Urinary bladder (tissue), 4 donors: ENCODE results near the gene DAB1. TPM values are rescaled to one million over a fixed set of nuclear protein-coding genes. Genes with fewer than 3 reads are reported as not detected.

ENCODE experiments used
- DNase-seq: peaks from one replicate; pipeline ENCODE4 v3.0.0-alpha.2; 2015; ENCODE audit errors: extremely low spot score
- H3K27ac ChIP-seq: one replicate; pipeline ENCODE4 v1.5.1; 2013; ENCODE audit warnings: low read depth, mild to moderate bottlenecking, moderate library complexity
- H3K36me3 ChIP-seq: one replicate; pipeline ENCODE4 v1.6.1; 2013; ENCODE audit warnings: mild to moderate bottlenecking, moderate library complexity; ENCODE audit not compliant: insufficient read depth
- H3K4me1 ChIP-seq: one replicate; pipeline ENCODE4 v1.6.1; 2013; ENCODE audit warnings: mild to moderate bottlenecking, moderate library complexity; ENCODE audit not compliant: insufficient read depth
- H3K4me3 ChIP-seq: one replicate; pipeline ENCODE4 v1.5.1; 2013; ENCODE audit warnings: low read depth, low read length
- WGBS: extraction: QIAGEN DNeasy Blood & Tissue Kit; methylation state at CpG from one replicate; pipeline ENCODE4 v1.1.7; 2013; 5-methylcytosine and 5-hydroxymethylcytosine counted together
- polyA plus RNA-seq: library from polyadenylated mRNA; stranded (reverse); fragments of 200-250 nt; gene quantifications from one replicate; pipeline ENCODE4 v1.2.3, GENCODE V29; 2013
- total RNA-seq: library from RNA; depleted of rRNA; stranded (reverse); fragments of >200 nt; gene quantifications from one replicate; pipeline ENCODE4 v1.2.3, GENCODE V29; 2014
- donor health status: healthy with polysubstance abuse.
- donor health status: healthy.

The DAB1 gene
- total and polyA plus RNA-seq, 2 donors: 0.86 to 4.9 TPM

DNA sequence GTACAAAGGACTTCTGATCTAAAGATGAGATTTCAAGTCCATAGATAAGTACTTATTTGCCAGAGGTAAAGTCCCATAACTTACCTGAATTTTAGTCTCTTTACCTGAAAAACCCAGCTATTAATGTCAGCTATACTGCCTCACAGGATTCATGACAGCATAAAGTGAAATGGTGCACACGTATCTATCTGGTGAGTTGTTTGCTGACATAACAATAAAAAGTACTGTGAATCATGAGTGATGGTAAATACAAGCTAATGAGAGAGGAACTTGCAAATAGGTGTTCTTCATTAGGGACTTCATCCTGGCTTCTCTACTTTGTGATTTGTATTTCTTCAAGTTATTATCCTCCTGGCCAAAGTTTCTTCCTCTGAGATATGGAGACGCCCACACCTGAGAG lies 233.0 kb downstream of the DAB1 start:
- Histone ChIP-seq H3K27ac (no peak overlapping the region), H3K4me1 (no peaks in the 10 kb centered on the region), H3K4me3 (no peak overlapping the region), H3K36me3 (no peaks in the 10 kb centered on the region)
- DNase-seq: no peak
- 90% methylated on average over 2 of the region's 2 CpGs for WGBS

GRCh38 chr1:57188168-57188567 lies 235.7 kb downstream of the DAB1 start:
- Histone ChIP-seq H3K4me3 (no peak overlapping the region), H3K36me3 (no peaks in the 10 kb centered on the region), H3K27ac (no peak overlapping the region), H3K4me1 (no peaks in the 10 kb centered on the region)
- WGBS: 89% methylated on average over 2 of the region's 2 CpGs
- no peak for DNase-seq

GRCh38 chr1:57186455-57186854 lies 237.4 kb downstream of the DAB1 start:
- Histone ChIP-seq H3K4me3 (no peak overlapping the region), H3K4me1 (no peaks in the 10 kb centered on the region), H3K36me3 (no peaks in the 10 kb centered on the region), H3K27ac (no peak overlapping the region)
- no peak for DNase-seq
- 83% methylated on average over 3 of the region's 3 CpGs for WGBS

DNA sequence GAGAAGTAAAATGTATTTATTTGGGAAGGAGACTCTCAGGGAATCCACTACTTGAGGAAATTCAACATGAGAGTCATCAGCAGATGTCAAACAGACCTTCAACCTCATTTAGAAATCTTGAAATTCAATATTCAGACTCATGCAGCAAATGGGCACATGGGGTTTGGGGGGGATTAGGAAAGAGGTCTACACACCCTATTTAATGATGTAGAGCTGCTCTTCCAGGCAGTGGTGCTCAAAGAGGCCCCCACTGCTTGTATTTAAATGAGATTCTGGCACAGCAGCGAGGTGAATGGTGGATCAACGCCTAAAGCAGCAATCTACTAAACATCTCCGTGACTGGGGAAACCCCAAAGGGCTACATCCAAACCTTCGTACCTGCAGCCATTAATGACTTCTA lies 244.9 kb downstream of the DAB1 start:
- Histone ChIP-seq H3K4me3 (no peak overlapping the region), H3K27ac (no peak overlapping the region), H3K36me3 (no peaks in the 10 kb centered on the region), H3K4me1 (no peaks in the 10 kb centered on the region)
- no peak for DNase-seq
- WGBS: 85% methylated on average over 4 of the region's 4 CpGs

DNA sequence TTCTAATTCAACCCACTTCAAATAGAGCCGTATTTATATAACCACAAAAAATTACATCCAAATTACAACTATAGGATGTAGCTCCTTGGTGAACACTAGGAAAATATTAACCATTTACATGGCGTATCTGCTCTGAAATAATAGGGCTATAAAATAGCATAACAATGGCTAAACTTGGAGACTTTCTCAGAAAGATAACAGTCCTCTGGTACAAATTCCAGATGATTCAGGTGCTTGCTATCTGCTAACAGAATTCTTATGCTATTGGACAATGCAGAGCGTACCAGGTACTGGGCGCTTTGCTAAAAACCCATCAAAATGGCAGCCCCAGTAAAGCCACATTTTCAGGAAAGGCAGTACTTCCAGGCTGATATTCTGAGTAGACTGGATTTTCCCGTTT lies 248.4 kb downstream of the DAB1 start:
- DNase-seq: no peak
- 79% methylated on average over 5 of the region's 5 CpGs for WGBS

GRCh38 chr1:57172040-57172439 lies 251.8 kb downstream of the DAB1 start:
- no peaks in the 10 kb centered on the region for H3K4me1 ChIP-seq
- DNase-seq: no peak
- H3K27ac ChIP-seq: no peak overlapping the region
- peaks cover 2% of the 10 kb centered on the region for H3K36me3 ChIP-seq
- WGBS: 82% methylated on average over 1 of the region's 1 CpG
- no peak overlapping the region for H3K4me3 ChIP-seq

More for the DNA sequence above, 248.4 kb downstream of the DAB1 start:
- no peak overlapping the region for H3K4me3 ChIP-seq
- no peaks in the 10 kb centered on the region for H3K4me1 ChIP-seq
- H3K27ac ChIP-seq: no peak overlapping the region
- H3K36me3 ChIP-seq: peaks cover 2% of the 10 kb centered on the region

GRCh38 chr1:57167997-57168396 lies 255.9 kb downstream of the DAB1 start:
- no peaks in the 10 kb centered on the region for H3K4me1 ChIP-seq
- no peak overlapping the region for H3K4me3 ChIP-seq
- no peak for DNase-seq
- peaks cover 2% of the 10 kb centered on the region for H3K36me3 ChIP-seq
- 78% methylated on average over 2 of the region's 2 CpGs for WGBS
- H3K27ac ChIP-seq: no peak overlapping the region

DNA sequence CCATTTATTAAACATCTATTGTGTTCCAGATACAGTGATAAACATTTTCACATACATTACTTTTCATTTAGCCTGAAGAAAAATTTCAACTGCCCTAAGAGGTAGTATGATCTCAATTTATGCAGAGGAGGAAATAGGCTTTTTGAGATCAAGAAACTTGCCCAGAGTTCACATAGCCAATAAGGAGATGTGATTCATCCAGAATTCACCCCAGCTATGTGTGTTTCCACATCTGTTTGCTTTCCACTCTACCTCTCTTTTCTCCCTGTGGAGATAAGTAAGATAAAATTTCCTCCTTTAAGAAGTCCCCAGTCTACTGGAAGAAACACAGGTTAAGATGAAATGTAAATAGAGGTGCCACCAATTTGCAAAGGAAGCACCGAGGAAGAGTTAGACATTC lies 258.3 kb downstream of the DAB1 start:
- no peak for DNase-seq
- no peaks in the 10 kb centered on the region for H3K36me3 ChIP-seq
- 47% methylated on average over 1 of the region's 1 CpG for WGBS
- H3K4me3 ChIP-seq: no peak overlapping the region
- no peaks in the 10 kb centered on the region for H3K4me1 ChIP-seq
- no peak overlapping the region for H3K27ac ChIP-seq

- DNase-seq: no peak
- H3K4me3 ChIP-seq: no peak overlapping the region
- WGBS: 50% methylated on average over 1 of the region's 1 CpG
- no peaks in the 10 kb centered on the region for H3K4me1 ChIP-seq
- no peak overlapping the region for H3K27ac ChIP-seq
- no peaks in the 10 kb centered on the region for H3K36me3 ChIP-seq
Observed at GRCh38 chr1:57164584-57164983, 259.3 kb downstream of the DAB1 start.

GRCh38 chr1:57163789-57164188 lies 260.1 kb downstream of the DAB1 start:
- H3K27ac ChIP-seq: no peak overlapping the region
- H3K36me3 ChIP-seq: no peaks in the 10 kb centered on the region
- no peak overlapping the region for H3K4me3 ChIP-seq
- WGBS: 88% methylated on average over 1 of the region's 1 CpG
- no peaks in the 10 kb centered on the region for H3K4me1 ChIP-seq
- no peak for DNase-seq

- 80% methylated on average over 5 of the region's 5 CpGs for WGBS
- H3K4me1 ChIP-seq: no peaks in the 10 kb centered on the region
- H3K27ac ChIP-seq: no peak overlapping the region
- no peak overlapping the region for H3K4me3 ChIP-seq
- DNase-seq: no peak
- H3K36me3 ChIP-seq: no peaks in the 10 kb centered on the region
Observed at GRCh38 chr1:57163325-57163724, 260.5 kb downstream of the DAB1 start.

- DNase-seq: no peak
- Histone ChIP-seq H3K36me3 (no peaks in the 10 kb centered on the region), H3K4me3 (no peak overlapping the region), H3K4me1 (no peaks in the 10 kb centered on the region), H3K27ac (no peak overlapping the region)
- WGBS: 76% methylated on average over 4 of the region's 4 CpGs
Observed at GRCh38 chr1:57162607-57163261, 261.1 kb downstream of the DAB1 start.

DNA sequence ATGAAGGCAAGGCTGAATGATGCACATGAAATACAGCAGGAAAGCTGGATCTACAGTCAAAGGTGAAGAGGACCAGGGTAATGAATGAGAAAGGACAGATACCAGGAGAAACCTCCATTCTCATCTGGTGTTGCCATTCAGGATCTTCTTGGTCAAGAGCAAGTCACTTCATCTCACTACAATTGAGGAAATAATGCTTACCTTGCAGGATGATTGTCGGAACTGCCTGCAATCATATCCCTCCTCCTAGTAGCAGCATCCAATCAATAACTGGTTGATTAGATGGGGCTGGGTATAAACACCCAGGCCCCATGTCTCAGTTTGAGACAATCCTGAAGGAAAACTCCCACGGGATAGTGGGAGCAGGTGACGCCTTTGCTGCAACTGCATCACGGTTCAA lies 263.3 kb downstream of the DAB1 start:
- WGBS: 90% methylated on average over 4 of the region's 4 CpGs
- Histone ChIP-seq H3K4me3 (no peak overlapping the region), H3K4me1 (no peaks in the 10 kb centered on the region), H3K27ac (no peak overlapping the region), H3K36me3 (no peaks in the 10 kb centered on the region)
- DNase-seq: no peak

DNA sequence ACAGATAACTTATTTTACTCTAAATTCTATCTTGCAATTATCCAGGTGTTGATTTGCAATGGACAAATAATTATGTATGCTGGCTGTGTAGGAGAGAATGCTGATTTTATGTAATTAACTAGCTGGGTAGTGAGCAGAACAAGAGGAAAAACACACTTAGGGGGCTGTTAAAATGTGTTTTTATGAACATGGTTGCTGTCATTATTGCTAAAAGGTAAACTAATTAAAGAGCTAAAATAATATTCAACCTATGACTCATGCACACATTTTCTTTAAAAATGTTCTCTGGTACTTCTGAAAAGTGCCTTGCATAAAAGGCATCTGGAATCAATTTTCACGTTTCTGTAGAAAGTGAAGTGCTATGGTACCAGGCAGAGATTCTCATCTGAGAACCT lies 265.3 kb downstream of the DAB1 start:
- Histone ChIP-seq H3K4me3 (no peak overlapping the region), H3K4me1 (no peaks in the 10 kb centered on the region), H3K36me3 (no peaks in the 10 kb centered on the region), H3K27ac (no peak overlapping the region)
- 72% methylated on average over 1 of the region's 1 CpG for WGBS
- DNase-seq: no peak
